NCI-H1436 treated with DMSO at 0.1 percent for 48 hours (cell line): Measurements from ENCODE around the gene HSPBP1.

Experiments used
- DNase-seq: peaks from one replicate; lab custom pipeline; 2025; lab: John Stamatoyannopoulos, UW

Gene HSPBP1

DNA sequence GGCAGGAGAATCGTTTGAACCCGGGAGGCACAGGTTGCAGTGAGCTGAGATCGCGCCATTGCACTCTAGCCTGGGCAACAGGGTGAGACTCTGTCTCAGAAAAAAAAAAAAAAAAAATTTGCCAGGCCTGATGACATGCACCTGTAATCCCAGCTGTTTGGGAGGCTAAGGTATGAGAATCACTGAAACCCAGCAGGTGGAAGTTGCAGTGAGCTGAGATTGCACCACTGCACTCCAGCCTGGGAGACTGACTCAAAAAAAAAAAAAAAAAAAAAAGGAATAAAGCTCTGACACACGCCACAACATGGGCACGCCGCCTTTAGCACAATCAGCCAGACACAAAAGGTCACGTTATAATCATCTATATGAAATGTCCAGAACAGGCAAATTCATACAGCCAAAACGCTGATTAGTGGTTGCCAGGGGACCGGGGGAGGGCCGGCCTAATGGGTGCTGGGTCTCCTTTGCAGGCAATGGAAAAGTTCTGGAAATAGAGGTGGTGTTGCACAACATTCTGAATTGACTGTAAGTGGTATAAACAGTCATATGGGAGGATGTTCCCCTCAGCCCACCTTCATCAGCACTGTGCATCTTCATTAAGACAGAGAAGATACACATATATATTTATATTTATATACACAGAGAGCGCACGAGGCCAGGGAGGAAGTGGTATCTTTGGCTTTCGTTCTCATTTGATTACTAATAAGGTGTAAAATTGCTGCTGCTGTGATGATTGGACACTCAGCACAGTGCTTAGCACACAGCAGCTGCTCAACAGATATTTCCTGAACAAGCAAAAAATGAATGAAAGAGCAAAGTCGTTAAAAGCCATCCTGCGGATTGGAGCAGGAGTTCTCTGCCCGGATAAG lies 3.8 kb downstream of the HSPBP1 start:
- DNase-seq, result no peak

DNA sequence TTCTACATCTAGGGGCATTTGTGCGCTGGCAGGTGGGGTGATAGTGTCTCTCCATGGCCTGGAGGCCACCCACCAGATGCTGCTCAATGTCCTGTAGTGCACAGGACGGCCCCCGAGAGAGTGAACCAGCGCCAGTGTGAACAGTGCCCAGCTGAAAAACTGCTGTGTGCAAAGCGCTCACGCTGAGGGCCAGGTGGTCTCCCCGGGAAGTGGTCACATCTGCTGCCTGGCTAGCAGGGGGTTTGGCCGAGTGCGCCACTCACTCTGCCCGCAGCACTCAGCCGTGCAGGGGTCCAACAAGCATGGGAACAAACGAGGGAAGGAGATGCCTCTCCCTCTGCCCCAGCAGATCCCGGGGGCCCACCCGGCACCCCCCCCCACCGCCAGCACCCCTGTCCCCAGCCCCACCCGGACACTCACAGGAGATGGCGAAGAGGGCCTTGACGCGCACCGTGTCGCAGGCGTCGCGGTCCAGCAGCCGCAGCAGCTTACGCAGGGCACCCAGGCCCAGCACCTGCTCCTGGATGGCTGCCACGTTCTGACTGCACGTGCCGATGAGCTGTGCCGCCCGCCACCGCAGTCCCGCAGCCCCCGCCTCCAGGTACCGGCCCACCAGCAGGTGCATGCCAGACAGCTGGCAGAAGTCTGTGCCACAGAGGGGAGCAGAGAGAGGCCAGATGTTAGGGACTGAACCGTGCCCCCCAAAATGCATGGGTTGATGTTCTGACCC lies 5.8 kb downstream of the HSPBP1 start:
- no peak for DNase-seq

DNA sequence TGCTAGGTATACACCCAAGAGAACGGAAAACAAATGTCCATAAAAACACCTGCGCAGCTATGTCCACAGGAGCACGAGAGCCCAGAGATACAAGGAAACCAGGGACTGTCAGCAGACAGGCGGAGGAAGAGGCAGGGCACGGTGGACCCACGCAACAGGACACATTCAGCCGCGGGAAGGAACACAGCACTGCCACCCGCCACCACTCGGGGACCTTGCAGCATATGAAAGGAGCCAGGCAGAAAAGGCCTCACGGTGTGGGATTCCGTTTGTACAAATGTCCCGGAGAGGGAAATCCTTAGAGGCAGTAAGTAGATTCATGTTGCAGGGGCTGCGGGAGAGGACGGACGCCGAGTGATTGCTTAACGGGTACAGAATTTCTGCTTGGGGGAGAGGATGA lies 7.8 kb downstream of the HSPBP1 start:
- no peak for DNase-seq

DNA sequence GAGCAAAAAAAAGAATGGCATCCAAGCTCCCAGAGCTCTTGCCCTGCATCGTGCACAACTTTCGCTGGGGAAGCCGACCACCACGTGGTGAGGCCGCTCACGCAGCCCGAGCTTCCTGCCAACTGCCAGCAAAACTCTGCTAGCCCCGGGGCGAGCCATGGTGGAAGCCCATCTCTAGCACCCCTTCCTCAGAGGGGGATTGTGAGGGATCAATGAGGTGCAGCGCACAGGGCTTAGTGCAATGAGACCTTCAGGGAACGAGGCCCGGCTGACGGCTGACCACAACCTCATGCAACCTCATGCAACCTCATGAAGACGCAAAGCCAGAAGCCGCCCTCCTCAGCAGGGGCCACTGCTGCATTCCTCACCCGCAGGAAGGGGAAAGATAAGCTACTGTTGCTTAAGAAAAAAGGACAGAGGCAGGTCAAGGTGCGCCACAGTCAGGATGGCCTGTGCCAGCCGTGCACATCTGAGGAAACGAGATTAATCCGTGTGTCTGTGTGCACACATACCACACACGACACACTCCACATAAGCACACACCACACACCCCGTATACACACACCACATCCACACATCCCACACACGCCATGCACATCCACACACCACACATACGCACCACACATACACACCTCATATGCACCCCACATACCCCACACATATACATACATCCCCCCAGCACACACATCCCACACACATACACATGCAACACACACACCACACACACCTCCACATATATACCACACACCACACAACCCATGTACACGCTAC lies 9.6 kb downstream of the HSPBP1 start:
- DNase-seq, result no peak

DNA sequence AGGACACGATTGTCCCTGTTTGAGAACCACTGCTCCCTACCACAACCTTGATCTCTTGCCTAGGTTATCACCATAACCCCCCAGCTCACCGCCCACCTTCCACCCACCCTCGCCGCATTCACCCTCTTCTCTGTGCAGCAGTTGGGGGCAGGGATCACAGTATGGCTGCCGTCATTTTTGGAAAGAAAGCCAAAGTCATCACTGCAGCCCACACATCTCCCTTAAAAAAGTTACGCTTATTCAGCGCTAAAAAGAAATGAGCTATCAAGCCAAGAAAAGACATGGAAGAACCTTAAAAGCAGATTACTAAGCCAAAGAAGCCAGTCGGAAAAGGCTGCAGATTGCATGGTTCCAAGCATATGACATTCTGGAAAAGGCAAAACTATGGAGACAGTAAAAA lies 10.6 kb downstream of the HSPBP1 start:
- no peak for DNase-seq

DNA sequence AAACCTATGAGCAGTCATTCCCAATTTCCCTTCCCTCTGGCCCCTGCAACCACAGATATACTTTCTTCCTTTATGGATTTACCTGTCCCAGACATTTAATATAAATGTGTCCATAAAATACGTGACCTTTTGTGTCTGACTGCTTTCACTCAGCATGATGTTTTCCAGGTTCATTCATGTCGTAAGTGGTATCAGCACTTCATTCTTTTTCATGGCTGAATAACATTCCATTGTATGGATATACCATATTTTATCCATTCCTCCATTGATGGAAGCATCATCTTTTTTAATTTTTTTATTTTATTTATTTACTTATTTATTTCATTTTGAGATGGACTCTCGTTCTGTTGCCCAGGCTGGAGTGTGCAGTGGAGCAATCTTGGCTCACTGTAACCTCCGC lies 13.1 kb downstream of the HSPBP1 start:
- DNase-seq, result no peak

DNA sequence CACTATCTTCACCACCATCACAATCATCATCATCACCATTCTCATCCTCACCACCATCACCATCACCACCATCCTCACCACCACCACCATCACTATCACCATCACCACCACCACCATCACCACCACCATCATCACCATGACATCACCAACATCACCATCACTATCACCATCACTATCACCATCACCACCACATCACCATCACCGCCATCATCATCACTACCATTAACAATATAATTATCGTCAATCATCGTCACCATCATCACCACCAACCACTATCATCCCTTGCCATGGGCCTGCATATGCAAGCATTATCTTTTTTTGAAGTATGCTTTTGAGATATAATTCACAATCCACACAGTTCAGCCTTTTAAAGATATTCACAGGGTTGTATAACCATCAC lies 13.5 kb downstream of the HSPBP1 start:
- DNase-seq, result no peak

DNA sequence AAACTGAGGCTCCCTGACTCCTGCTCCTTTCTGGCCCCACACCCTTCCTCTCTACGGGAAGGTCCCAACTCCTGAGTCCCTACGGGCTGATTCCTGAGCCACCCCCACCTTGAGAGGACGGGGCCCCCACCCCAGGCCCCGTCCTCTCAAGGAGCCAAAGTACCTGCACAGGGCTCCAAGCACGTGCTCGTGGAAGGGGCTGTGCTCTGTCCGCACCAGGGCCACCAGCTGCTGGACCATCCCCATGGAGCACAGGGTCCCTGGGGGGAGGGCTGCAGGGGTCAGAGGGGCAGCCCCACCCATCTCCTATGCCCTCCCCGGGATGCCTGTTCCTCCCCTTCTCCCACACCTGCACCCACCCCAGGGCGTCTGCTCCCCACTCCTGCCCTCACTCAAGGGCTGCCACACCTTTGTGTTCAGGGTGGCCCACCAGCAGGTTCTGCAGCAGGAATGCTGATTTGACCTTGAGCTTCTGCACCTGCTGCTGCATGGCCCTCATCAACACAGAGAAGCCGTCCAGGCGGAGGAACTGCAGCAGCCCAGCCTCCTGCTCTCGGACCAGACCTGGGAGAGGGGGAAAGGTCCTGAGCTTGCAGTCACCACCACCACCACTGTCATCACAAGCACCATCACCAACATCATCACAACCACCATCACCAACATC lies 14.1 kb downstream of the HSPBP1 start:
- DNase-seq, result no peak

DNA sequence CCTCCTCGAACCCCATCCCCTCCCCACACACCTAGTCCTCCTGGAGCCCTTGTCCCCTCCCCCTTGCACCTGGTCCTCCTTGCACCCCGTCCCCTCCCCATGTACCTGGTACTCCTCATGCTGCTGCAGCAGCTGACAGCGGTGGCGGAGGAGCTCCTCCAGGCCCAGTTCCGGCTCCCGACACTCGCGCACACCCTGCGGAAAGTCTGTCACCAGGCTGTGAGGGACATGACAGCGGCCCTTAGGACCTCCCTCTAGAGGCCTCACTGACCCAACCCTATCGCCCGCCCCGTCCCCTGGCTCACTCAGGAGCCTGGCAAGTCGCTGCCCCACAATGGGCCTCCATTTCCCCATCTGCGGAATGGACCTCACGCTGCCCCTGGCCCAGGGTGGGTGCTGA lies 14.7 kb downstream of the HSPBP1 start:
- DNase-seq, result no peak

DNA sequence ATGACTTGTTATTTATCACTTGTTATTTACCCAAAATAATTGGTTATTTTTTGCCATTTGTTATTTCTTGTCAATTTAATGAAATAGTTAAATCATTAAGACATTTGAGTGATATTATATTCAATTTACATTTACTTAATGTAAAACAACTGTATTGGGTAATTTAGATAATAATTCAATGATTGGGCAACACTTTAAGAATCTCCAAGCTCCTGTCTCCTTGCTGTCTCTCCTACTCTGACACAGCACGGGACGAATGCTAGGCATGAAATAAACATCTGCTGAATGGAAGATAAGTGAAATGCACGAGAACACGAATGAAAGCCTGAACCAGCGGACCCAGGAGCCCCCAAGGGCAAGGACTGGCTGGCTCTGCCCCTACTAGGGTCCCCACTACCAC lies 15.4 kb downstream of the HSPBP1 start:
- no peak for DNase-seq

DNA sequence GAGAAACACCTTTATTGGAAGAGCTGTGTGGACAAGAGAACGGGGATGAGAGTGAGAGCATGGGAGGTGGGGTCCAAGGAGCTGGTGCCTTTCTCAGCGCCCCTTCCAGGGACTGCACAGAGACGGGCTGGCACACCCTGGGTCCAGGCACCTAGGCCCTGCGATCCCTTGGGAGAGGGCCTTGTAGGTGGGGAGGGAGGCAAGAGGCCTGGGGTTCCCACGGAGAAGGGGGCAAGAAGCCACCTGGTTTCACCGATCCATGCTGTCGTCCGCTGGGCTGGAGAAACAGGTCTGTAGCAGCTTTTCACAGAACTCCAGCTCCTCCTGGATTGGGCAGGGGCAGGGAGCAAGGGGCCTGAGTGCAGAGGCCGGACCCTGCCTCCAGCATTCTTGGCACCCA lies 17.6 kb downstream of the HSPBP1 start:
- DNase-seq, result no peak

DNA sequence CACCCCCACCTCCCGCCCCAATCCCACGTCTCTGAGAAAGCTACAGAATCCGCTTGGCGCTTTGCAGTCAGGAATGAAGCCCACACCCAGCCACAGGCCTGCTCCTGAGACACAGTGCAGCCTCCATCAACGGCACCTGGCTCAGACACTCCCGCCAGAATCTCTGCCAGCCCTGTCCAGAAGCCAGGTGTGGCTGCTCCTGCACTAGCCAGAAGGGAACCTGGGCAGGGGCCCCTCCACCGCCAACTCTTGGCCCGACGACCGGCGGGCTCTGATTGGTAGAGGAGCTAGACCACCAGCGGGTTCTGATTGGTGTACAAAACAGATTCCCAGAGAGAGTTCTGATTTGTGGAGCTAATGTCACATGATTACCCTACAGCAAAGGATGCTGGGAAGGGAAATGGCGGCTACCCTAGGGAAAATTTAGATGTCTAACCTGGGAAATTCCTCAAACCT lies 18.2 kb downstream of the HSPBP1 start:
- no peak for DNase-seq

DNA sequence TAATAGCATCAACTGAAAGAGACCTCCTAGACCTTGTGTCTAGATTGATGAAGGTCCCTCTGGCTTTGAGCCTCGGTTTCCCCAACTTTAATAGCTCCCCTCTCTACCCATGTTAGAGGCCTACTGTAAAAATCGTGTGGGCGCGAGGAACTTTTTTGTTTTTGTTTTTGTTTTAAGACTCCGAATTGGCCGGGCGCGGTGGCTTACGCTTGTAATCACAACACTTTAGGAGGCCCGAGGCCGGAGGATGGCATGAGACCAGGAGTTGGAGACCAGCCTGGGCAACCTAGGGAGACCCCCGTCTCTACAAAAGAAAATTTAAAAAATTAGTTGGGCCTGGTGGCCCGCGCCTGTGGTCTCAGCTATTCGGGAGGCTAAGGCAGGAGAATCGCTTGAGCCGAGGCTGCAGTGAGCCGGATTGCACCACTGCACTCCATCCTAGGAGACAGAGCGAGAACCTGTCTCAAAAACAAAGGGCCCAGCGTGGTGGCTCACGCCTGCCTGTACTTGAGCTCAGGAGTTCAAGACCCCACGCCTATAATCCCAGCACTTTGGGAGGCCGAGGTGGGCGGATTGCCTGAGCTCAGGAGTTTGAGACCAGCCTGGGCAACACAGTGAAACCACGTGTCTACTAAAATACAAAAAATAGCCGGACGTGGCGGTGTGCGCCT lies 20.2 kb downstream of the HSPBP1 start:
- no peak for DNase-seq

DNA sequence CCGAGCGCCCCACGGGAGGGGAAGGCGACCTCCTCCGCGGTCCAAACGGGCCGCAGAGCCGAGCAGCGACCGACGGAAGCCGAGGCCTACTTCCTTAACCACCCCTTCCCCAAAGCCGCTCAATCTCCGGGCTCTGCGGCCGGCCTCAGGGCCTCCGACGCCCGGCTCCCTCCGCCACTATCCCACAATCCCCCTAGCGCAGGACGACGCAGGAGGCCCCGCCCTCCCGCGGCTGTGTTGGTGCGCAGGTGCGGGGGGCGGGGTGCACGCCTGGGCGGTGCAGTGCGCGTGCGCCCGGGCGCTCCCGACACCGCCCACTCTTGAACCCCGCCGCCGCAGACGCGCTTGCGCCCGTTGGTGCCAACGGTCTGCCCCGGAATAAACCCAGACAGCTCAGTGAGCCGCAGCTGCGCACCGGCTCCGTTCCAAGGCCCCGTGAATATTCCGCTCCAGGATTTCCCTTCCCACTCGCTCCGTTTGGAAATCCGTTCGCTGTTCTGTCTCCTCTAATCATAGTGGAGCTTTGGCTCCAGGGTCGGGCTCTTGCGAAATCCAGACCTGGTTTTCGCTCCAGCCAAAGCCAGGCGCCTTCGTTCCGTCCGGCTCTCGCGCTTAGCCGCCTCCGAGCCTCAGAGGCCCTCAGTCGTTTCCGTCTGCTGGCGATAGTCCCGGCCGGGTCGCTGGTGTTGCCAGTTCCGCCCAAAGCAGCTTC lies 20.9 kb downstream of the HSPBP1 start, which contains the start of gene PPP6R1:
Gene PPP6R1, minus strand, starts transcription at position 190 of the 712 bp plus-strand sequence. CDS start 11,914 bp downstream, outside the sequence.
- DNase-seq, result peak; percentile 98

DNA sequence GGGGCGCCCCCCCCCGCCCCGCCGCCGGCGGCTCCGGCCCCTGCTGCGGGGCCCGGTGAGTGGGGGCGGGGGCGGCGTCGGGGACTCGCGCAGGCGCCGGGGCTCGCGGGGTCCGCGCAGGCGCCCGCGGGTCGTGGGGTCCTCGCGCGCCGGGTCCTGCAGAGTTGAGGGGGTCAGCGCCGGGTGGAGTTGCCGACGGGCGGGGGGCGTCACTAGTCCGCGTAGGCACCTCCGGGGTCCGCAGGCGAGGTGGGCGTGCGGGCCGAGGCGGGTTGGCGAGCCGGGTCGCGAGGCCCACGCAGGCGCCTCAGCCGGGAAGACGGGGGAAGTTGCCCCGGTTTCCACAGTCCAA lies 21.5 kb downstream of the HSPBP1 start:
- no peak for DNase-seq

DNA sequence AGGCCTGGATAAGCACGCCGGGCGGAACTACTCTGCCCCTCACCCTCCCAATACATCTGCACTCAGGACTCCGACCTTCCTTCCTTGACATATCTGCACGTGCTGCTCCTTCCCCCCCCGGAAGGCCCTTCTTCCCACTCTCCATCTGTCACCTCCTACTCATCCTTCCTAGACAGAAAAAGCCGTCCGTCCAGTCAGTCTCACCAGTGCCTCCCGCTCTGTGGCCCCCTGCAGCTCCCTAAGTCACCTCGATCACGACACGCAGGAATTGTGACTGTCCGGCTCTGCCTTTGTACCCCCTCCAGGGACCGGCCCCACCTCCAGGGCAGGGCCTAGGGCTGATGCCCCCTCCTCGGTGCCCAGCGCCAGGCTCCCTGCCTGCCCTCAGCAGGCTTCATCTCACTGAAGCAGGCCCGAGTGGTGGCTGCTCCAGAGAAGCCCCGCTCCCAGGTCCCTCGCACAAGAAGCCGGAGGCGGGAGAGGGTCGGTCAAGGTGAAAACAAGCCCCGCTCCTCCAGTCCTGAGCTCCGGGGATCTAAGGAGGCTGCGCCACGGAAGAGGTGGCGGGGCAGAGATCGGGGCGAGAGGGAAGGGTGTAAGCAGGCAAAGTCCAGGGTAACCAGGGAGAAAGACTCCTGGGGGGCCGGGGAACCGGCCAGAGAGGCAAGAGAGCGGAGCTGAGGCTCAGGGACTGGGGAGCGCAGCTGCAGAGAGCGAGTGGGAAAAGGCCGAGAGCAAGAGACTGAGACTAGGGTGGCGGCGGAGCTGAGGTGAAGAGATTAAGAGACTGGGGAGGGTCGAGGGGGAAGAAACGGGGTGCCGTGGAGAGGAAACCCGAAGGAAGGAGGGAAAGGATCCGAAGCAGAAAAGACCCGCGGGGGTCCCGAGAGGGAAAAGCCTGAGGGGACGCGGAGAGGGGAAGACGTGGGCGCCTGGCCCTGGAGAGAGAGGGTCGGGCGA lies 22.2 kb downstream of the HSPBP1 start:
- no peak for DNase-seq

DNA sequence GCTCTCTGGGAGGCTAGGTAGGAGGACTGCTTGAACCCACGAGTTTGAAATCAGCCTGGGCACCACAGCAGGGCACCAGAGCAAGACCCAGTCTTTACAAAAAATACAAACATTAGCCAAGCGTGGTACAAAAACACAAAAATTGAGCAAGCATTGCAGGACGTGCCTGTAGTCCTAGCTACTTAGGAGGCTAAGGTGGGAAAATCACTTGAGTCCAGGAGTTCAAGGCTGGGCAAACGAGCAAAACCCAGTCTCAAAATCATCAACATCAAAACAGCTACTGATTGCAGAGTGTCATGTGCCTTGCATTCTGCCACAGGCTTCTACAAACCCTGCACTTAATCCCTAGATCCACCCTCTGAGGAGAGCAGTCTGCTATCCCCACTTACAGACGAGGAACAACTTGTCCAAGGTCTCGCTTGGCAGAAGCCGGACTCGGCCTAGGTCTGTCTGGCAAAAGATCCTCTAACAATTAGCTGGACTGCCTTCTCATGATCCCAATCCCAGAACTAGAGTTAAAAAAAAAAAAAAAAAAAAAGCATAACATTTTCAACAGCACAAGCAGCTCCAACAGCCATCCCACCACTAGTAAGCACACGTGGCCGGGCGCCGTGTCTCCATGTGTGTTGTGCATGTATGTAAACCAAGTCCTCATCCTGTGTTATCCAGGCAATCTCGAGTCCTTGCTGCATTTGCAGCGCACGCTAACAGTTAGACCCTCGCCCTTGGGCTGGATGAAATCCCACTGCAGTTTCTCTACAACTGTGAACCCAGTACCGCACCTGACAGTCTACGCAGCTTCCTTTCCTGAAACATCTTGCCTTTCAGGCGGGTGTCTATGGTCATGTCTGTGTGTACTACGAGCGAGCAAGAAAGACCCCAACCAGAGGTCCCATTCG lies 23.1 kb downstream of the HSPBP1 start:
- no peak for DNase-seq

DNA sequence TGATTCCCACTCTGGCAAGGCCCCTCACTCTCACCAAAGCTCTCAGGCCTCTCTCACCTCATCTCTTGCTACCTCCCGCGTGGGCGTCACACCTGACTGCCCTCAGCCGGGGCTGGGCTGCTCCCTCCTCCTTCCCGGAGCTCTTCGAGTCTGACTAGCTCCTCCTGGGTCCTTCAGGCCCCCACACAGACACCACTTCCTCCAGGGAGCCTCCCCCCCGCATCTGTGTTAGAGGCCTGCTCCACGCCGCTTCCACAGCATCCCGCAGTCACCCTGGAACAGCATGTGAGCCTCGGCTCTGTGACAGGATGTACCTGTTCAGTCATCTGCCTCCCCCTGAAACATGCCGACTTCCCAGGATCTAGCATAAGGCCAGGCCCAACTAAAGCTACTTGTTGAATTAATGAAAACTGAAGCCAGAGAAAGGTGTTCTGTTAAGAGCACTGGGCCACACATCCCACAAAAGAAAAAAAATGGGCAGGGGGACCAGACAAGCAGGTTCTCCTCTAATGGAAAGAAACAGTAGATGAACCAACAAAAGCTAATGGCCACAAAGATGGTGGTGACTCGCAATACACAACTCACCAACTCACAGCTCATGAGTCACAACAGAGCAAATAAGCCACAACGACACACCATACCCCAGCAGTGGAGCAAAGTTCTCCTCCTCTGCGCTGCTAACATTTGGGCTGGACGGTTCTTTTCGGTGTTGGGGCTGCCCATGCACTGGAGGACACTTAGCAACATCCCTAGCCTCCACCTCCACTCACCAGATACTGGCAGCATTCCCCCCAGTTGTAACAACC lies 24.1 kb downstream of the HSPBP1 start:
- no peak for DNase-seq
